Glutamatergic neuron (in vitro differentiated cells): ENCODE results near the gene LDB1. TPM values are rescaled to one million over a fixed set of nuclear protein-coding genes. Genes with fewer than 3 reads are reported as not detected.

ENCODE experiments used
- DNase-seq: peaks from one replicate; pipeline ENCODE4 v3.0.0; 2022
- H3K27ac Mint-ChIP-seq: one replicate; pipeline ENCODE4 v1.8.0; 2020; ENCODE audit warnings: mild to moderate bottlenecking, mixed read lengths, inconsistent platforms; ENCODE audit not compliant: unreplicated experiment
- H3K27me3 Mint-ChIP-seq: one replicate; pipeline ENCODE4 v1.8.0; 2020; ENCODE audit warnings: mild to moderate bottlenecking, moderate library complexity, mixed read lengths, inconsistent platforms; ENCODE audit not compliant: unreplicated experiment
- H3K36me3 Mint-ChIP-seq: one replicate; pipeline ENCODE4 v1.8.0; 2020; ENCODE audit warnings: mild to moderate bottlenecking, mixed read lengths, inconsistent platforms; ENCODE audit not compliant: unreplicated experiment
- H3K4me1 Mint-ChIP-seq: one replicate; pipeline ENCODE4 v1.8.0; 2020; ENCODE audit warnings: mild to moderate bottlenecking, low read depth, mixed read lengths, inconsistent platforms; ENCODE audit not compliant: unreplicated experiment
- H3K4me3 Mint-ChIP-seq: one replicate; pipeline ENCODE4 v1.8.0; 2020; ENCODE audit warnings: mild to moderate bottlenecking, mixed read lengths, inconsistent platforms; ENCODE audit not compliant: unreplicated experiment
- H3K9me3 Mint-ChIP-seq: one replicate; pipeline ENCODE4 v1.8.0; 2020; ENCODE audit warnings: mild to moderate bottlenecking, moderate library complexity, mixed read lengths, inconsistent platforms; ENCODE audit not compliant: unreplicated experiment
- CTCF ChIP-seq: fragments of 200-600 bp; sonication (generic); IDR thresholded peaks from one replicate; pipeline ENCODE4 v1.5.0; 2021; ENCODE audit not compliant: partially characterized antibody, unreplicated experiment
- total RNA-seq: library from RNA; stranded (reverse); fragmentation: NEBNext Ultra II Directional; extraction: Animal tissue kit (Norgen Biotek cat#: 25700); gene quantifications from one replicate; pipeline ENCODE4 v1.2.1, GENCODE V29; 2021; ENCODE audit not compliant: unreplicated experiment

Gene LDB1
- total RNA-seq, 1 donor from 2014 or later: 310 TPM

GRCh38 chr10:102121739-102122372 lies 1.7 kb upstream of the LDB1 start:
- peaks cover 23% of the 10 kb centered on the region for H3K4me1 Mint-ChIP-seq
- no peak for DNase-seq
- no peaks in the 10 kb centered on the region for H3K36me3 Mint-ChIP-seq
- H3K9me3 Mint-ChIP-seq: peaks cover 19% of the 10 kb centered on the region
- no peak for TF ChIP-seq CTCF
- H3K27ac Mint-ChIP-seq: peak overlapping the region; percentile 99
- peak overlapping the region; percentile 89 for H3K4me3 Mint-ChIP-seq
- peaks cover 20% of the 10 kb centered on the region for H3K27me3 Mint-ChIP-seq

- Mint-ChIP-seq H3K27ac (peak overlapping the region; percentile 99), H3K9me3 (peaks cover 25% of the 10 kb centered on the region), H3K27me3 (peaks cover 23% of the 10 kb centered on the region), H3K4me1 (peaks cover 29% of the 10 kb centered on the region), H3K4me3 (peak overlapping the region; percentile 89), H3K36me3 (no peaks in the 10 kb centered on the region)
- no peak for TF ChIP-seq CTCF
- DNase-seq: peak; percentile 79
Measured at GRCh38 chr10:102120991-102121738, 997 bp upstream of the LDB1 start.

GRCh38 chr10:102119417-102120141 lies 589 bp downstream of the LDB1 start:
- Mint-ChIP-seq H3K36me3 (no peaks in the 10 kb centered on the region), H3K9me3 (peaks cover 32% of the 10 kb centered on the region), H3K27ac (peak overlapping the region; percentile 100), H3K4me1 (peaks cover 37% of the 10 kb centered on the region), H3K4me3 (peak overlapping the region; percentile 92), H3K27me3 (peaks cover 32% of the 10 kb centered on the region)
- no peak for DNase-seq
- no peak for TF ChIP-seq CTCF

- Mint-ChIP-seq H3K4me1 (peaks cover 37% of the 10 kb centered on the region), H3K27me3 (peaks cover 33% of the 10 kb centered on the region), H3K36me3 (no peaks in the 10 kb centered on the region), H3K9me3 (peaks cover 33% of the 10 kb centered on the region), H3K27ac (peak overlapping the region; percentile 100), H3K4me3 (peak overlapping the region; percentile 92)
- no peak for DNase-seq
- no peak for TF ChIP-seq CTCF
Measured at GRCh38 chr10:102118867-102119266, 1.3 kb downstream of the LDB1 start.
